ENCODE results near the gene P4HA1.
"Not testable (repeated sequence)": the region's sequence is repeated elsewhere in the genome, so short reads cannot be mapped to it uniquely, and the experiment has no call there.

The P4HA1 gene

DNA sequence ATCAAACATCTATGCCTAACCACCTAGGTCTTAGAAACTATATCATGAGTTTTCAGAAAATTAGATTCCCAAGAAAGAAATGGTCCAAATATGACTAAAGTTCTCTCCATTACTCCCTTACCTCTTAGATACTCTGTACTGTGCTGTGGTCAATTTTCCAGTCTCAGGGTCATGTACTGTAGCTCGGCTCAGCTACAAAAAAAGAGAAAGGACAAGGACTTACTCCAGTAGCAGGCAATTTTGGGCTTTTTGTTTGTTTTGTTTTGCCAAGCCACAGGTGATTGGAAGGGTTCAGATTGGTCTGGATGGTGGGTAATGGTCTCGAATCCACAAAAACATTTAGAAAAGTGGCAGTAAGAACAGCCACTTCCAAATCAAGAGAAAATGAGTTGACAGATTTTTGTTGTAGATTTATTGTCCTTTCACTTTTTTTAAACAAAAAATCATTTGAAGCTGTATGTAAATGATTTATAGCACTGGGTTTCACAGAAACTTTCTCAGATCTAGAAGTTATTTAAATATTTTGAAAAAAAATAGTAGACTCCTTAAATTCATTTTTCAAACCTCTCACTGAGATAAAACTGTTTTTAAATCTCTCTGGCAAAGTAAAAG is 52.8 kb downstream of the P4HA1 start:
- no peak for DNase-seq (ENCODE audit: low spot score)

DNA sequence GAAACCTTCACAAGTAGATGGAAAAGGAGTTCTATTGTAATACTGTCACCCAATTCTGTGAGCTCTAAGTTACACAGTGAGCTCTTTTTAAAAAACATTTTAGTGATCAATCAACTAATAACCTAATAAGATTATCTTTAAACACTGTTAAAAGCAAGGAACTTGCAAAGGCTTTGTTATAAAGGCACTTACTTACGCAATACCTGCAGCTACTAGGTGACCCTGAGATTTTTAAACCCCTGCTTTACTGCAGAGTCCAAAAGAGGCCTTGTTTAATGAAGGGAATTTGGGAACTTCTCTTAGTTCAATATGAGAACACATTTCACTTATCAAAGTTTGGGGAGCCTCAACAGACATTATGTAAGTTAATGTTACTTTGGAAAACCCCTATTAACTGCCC is 53.3 kb downstream of the P4HA1 start:
- DNase-seq (ENCODE audit: low spot score), result no peak

GRCh38 chr10:73042130-73042529 is 54.5 kb downstream of the P4HA1 start:
- no peak for DNase-seq (ENCODE audit: low spot score)

GRCh38 chr10:73039635-73040034 is 57.0 kb downstream of the P4HA1 start:
- DNase-seq (ENCODE audit: low spot score), result no peak

DNA sequence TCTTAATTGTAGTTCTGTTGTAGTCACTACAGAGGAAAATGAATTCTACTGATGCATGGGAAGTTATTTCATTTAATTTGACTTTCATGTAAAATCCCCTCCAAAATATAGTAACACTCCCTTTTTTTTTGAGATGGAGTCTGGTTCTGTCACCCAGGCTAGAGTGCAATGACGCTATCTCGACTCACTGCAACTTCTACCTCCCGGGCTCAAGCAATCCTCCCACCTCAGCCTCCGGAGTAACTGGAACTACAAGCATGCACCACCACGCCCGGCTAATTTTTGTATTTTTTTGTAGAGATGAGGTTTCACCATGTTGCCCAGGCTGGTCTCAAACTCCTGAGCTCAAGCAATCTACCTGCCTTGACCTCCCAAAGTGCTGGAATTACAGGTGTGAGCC is 60.4 kb downstream of the P4HA1 start:
- not testable (repeated sequence) for DNase-seq (ENCODE audit: low spot score)

- no peak for DNase-seq (ENCODE audit: low spot score)
Observed at GRCh38 chr10:73032536-73032935, 64.1 kb downstream of the P4HA1 start.

DNA sequence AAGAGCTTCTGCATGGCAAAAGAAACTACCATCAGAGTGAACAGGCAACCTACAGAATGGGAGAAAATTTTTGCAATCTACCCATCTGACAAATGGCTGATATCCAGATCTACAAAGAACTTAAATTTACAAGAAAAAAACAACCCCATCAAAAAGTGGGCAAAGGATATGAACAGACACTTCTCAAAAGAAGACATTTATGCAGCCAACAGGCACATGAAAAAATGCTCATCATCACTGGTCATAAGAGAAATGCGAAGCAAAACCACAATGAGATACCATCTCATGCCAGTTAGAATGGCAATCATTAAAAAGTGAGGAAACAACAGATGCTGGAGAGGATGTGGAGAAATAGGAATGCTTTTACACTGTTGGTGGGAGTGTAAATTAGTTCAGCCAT is 70.0 kb downstream of the P4HA1 start:
- not testable (repeated sequence) for DNase-seq (ENCODE audit: low spot score)

DNA sequence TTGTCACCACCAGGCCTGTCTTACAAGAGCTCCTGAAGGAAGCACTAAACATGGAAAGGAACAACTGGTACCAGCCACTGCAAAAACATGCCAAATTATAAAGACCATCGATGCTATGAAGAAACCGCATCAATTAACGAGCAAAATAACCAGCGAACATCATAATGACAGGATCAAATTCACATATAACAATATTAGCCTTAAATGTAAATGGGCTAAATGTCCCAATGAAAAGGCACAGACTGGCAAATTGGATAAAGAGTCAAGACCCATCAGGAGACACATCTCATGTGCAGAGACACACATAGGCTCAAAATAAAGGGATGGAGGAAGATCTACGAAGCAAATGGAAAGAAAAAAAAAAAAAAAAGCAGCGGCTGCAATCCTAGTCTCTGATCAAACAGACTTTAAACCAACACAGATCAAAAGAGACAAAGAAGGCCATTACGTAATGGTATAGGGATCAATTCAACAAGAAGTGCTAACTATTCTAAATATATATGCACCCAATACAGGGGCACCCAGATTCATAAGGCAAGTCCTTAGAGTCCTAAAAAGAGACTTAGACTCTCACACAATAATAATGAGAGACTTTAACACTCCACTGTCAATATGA is 73.1 kb downstream of the P4HA1 start:
- not testable (repeated sequence) for DNase-seq (ENCODE audit: low spot score)

GRCh38 chr10:73022961-73023360 is 73.7 kb downstream of the P4HA1 start:
- not testable (repeated sequence) for DNase-seq (ENCODE audit: low spot score)

- not testable (repeated sequence) for DNase-seq (ENCODE audit: low spot score)
Observed at GRCh38 chr10:73021538-73022164, 75.0 kb downstream of the P4HA1 start.

DNA sequence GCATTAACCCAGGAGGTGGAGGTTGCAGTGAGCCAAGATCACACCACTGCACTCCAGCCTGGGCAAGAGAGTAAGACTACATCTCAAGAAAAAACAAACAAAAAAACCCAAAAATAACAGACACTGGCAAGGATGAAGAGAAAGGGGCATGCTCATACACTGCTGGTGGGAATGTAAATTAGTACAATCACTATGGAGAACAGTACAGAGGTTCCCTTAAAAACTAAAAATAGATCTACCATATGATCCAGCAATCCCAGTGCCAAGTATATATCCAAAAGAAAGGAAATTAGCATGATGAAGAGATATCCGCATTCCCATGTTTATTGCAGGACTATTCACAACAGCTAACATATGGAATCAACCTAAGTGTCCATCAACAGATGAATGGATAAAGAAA is 75.6 kb downstream of the P4HA1 start:
- no peak for DNase-seq (ENCODE audit: low spot score)

DNA sequence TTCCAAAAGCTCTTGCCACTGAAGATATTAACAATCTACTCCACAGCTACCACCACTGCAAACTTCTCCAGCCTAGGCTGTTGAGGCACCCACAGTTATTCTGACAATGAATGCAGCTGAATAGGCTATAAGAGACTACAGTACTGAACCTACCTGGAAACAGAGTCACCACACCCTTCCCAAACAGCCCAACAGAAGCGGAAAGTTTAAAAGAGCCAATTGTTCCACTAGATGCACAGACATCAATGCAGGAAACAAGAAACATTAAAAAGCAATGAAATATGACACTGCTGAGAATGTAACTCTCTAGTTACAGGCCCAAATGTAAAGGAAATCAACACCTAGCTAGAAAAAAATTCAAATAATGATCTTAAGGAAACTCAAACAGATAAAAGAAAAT is 77.6 kb downstream of the P4HA1 start:
- DNase-seq (ENCODE audit: low spot score), result no peak

GRCh38 chr10:73018632-73019031 is 78.0 kb downstream of the P4HA1 start:
- DNase-seq (ENCODE audit: low spot score), result no peak

GRCh38 chr10:73017955-73018480 is 78.6 kb downstream of the P4HA1 start:
- DNase-seq (ENCODE audit: low spot score), result no peak

GRCh38 chr10:73015779-73016178 is 80.9 kb downstream of the P4HA1 start:
- no peak for DNase-seq (ENCODE audit: low spot score)

GRCh38 chr10:73003822-73004221 is 92.8 kb downstream of the P4HA1 start:
- DNase-seq (ENCODE audit: low spot score), result no peak

- DNase-seq (ENCODE audit: low spot score), result no peak
Observed at GRCh38 chr10:73000973-73001372, 95.7 kb downstream of the P4HA1 start.

DNA sequence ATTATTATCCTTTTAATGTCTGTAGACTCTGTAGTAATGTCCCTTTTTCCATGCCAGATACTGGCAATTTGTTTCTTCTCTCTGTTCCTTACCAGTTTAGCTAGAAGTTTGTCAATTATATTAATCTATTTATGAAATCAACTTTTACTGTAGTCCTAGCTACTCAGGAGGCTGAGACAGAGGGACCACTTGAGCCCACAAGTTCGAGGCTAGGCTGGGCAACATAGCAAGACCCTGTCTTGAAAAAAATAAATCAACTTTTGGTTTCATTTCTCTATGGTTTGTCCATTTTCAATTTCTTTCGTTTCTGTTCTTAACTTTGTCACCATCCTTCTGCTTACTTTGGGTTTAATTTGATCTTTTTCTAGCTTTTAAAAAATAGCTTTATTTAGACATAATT is 99.6 kb downstream of the P4HA1 start:
- no peak for DNase-seq (ENCODE audit: low spot score)

GRCh38 chr10:72995459-72995858 is 101.2 kb downstream of the P4HA1 start:
- DNase-seq (ENCODE audit: low spot score), result not testable (repeated sequence)

DNA sequence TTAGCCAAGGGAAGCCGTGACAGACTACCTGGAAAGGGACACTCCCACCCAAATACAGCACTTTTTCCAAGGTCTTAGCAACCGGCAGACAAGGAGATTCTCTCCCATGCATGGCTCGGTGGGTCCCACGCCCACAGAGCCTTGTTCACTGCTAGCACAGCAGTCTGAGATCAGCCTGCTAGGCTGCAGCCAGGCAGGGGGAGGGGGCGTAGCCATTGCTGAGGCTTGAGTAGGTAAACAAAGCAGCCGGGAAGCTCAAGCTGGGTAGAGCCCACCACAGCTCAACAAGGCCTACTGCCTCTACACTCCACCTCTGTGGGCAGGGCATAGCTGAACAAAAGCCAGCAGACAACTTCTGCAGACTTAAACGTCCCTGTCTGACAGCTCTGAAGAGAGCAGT is 106.9 kb downstream of the P4HA1 start:
- not testable (repeated sequence) for DNase-seq (ENCODE audit: low spot score)

DNA sequence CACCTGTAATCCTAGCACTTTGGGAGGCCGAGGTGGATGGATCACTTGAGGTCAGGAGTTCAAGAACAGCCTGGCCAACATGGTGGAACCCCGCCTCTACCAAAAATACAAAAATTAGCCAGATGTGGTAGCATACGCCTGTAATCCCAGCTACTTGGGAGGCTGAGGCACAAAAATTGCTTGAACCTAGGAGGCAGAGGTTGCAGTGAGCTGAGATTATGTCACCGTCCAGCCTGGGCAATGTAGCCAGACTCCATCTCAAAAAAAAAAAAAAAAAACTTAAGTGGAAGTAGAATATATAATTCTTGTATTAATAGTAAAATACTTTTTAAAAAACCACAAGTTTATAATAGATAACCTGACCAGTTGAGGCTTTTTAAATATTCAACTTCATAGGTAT is 112.0 kb downstream of the P4HA1 start:
- not testable (repeated sequence) for DNase-seq (ENCODE audit: low spot score)

- no peak for DNase-seq (ENCODE audit: low spot score)
Observed at GRCh38 chr10:72981882-72982529, 114.7 kb downstream of the P4HA1 start.

Measured in SK-N-DZ (cell line).